Measurements from ENCODE around the gene KCNJ16. TPM values are rescaled to one million over a fixed set of nuclear protein-coding genes. Genes with fewer than 3 reads are reported as not detected.

KCNJ16 gene
- 0.17 TPM in 1 of 3 replicates, not detected in the others for total RNA-seq
- long read RNA-seq = 0 reads

- no peak for TF ChIP-seq CTCF (IDR thresholded peaks at IDR 0.05)
- peaks cover under 1% of the 10 kb centered on the region for H3K9me3 Mint-ChIP-seq (ENCODE audit: low read depth)
- peaks cover 25% of the 10 kb centered on the region for H3K4me1 Mint-ChIP-seq (ENCODE audit: low read depth)
- DNase-seq (ENCODE audit: low spot score) = no peak
- no peaks in the 10 kb centered on the region for H3K36me3 Mint-ChIP-seq (ENCODE audit: low read depth)
- H3K4me3 Mint-ChIP-seq (ENCODE audit: unreplicated experiment) = no peak within 1 kb of the TSS
- no peaks in the 10 kb centered on the region for H3K27me3 Mint-ChIP-seq (ENCODE audit: low read depth)
- H3K27ac Mint-ChIP-seq (ENCODE audit: unreplicated experiment) = no peak within 1 kb of the TSS
Measured at GRCh38 chr17:70074956-70075355, at the start of gene KCNJ16. TSS of gene KCNJ16 (plus strand) at chr17:70075225. CDS start at chr17:70132088, 56,863 bp downstream.

GRCh38 chr17:70028397-70028796 is 46.6 kb upstream of the KCNJ16 start:
- H3K27ac Mint-ChIP-seq (ENCODE audit: unreplicated experiment) = no peak overlapping the region
- no peaks in the 10 kb centered on the region for H3K36me3 Mint-ChIP-seq (ENCODE audit: low read depth)
- no peak for DNase-seq (ENCODE audit: low spot score)
- no peaks in the 10 kb centered on the region for H3K27me3 Mint-ChIP-seq (ENCODE audit: low read depth)
- no peaks in the 10 kb centered on the region for H3K4me1 Mint-ChIP-seq (ENCODE audit: low read depth)
- peaks cover 13% of the 10 kb centered on the region for H3K9me3 Mint-ChIP-seq (ENCODE audit: low read depth)
- TF ChIP-seq CTCF (IDR thresholded peaks at IDR 0.05) = no peak
- H3K4me3 Mint-ChIP-seq (ENCODE audit: unreplicated experiment) = no peak overlapping the region

DNA sequence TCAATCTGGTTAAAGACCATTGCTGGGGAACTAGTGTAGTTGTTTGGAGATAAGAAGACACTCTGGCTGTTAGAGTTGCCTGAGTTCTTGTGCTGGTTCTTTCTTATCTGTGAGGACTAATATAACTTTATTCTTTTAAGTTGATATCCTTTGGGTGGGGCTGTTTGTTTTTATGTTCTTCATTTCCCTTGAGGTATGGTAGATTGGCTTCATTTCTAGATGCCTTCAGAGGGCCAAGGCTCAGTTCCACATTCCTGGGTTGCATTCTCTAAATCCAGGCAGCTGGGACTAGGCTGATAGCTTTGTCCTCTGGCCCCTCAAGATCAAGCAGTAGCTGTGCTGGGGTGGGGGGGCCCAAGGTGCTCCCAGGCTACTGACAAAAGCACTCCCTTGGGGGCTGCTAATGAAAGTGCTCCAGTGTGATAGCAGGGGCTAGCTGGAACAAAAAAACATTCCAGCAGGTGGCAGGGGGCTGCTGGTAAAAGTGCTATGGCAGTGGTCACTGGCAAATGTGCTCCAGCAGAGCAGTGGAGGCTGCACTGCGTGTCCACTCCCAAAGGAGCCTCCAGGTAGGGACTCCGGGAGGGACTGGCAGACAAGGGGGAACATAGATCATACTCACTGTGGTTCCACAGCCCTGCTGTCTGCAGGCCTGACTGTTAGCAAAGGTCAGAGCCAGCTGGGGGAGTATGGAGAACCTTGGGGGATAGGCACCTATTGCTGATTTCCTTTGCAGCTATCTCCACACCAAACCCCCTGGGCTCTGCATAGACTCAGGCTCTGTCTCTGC is 45.9 kb upstream of the KCNJ16 start:
- Mint-ChIP-seq H3K4me3 (ENCODE audit: unreplicated experiment) (no peak overlapping the region), H3K4me1 (ENCODE audit: low read depth) (no peaks in the 10 kb centered on the region), H3K27ac (ENCODE audit: unreplicated experiment) (no peak overlapping the region), H3K27me3 (ENCODE audit: low read depth) (no peaks in the 10 kb centered on the region), H3K9me3 (ENCODE audit: low read depth) (peaks cover 13% of the 10 kb centered on the region), H3K36me3 (ENCODE audit: low read depth) (no peaks in the 10 kb centered on the region)
- no peak for TF ChIP-seq CTCF (IDR thresholded peaks at IDR 0.05)
- no peak for DNase-seq (ENCODE audit: low spot score)

DNA sequence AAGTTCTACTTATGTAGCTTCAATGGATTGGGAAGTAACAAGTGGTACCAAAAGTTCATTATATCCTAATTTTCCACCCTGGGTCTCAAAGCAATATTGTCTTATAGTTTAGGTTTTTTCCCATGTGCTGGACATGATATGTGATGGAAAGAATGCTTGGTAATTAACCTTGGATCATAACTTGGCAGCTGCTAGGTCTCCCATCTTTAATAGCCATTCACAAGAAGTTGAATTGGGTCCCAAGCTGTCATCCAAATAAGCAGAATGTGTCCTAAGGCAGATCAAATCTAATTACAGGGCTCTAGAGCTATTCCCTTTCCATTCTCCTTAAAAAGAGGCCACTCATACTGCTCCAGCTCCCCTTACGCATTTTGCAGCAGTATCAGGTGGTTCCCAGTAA is 44.7 kb upstream of the KCNJ16 start:
- H3K36me3 Mint-ChIP-seq (ENCODE audit: low read depth) = no peaks in the 10 kb centered on the region

DNA sequence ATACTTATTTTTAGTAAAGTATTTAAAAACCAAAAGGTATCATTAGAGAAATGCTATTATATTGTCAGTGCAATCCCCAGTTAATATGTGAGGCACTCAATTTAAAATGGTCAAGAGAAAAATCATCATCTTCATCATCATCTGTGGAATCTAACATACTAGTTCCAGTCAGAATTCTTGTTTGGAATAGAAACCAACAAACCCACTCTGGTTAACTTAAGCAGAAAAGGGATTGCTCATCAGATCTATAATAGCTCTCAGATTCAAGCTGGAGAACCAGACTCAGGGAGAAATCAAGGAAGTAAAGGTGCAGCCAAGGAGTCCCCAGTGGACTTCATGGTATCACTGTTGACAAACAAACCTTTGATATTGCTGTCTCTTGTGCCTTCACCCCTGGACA is 43.7 kb upstream of the KCNJ16 start:
- no peak overlapping the region for H3K4me3 Mint-ChIP-seq (ENCODE audit: unreplicated experiment)
- no peaks in the 10 kb centered on the region for H3K4me1 Mint-ChIP-seq (ENCODE audit: low read depth)
- H3K36me3 Mint-ChIP-seq (ENCODE audit: low read depth) = no peaks in the 10 kb centered on the region
- no peak for TF ChIP-seq CTCF (IDR thresholded peaks at IDR 0.05)
- peaks cover 9% of the 10 kb centered on the region for H3K9me3 Mint-ChIP-seq (ENCODE audit: low read depth)
- no peak overlapping the region for H3K27ac Mint-ChIP-seq (ENCODE audit: unreplicated experiment)
- no peak for DNase-seq (ENCODE audit: low spot score)
- H3K27me3 Mint-ChIP-seq (ENCODE audit: low read depth) = no peaks in the 10 kb centered on the region

More for the DNA sequence above, 44.7 kb upstream of the KCNJ16 start:
- no peak for TF ChIP-seq CTCF (IDR thresholded peaks at IDR 0.05)
- DNase-seq (ENCODE audit: low spot score) = no peak
- Mint-ChIP-seq H3K9me3 (ENCODE audit: low read depth) (peaks cover 13% of the 10 kb centered on the region), H3K4me1 (ENCODE audit: low read depth) (no peaks in the 10 kb centered on the region), H3K27me3 (ENCODE audit: low read depth) (no peaks in the 10 kb centered on the region), H3K27ac (ENCODE audit: unreplicated experiment) (no peak overlapping the region), H3K4me3 (ENCODE audit: unreplicated experiment) (no peak overlapping the region)
